ENCODE results near the gene IRS1.

- no peak for TF ChIP-seq CTCF (IDR thresholded peaks at IDR 0.05; ENCODE audit: low read depth, low read length)
- TF ChIP-seq EZH2phosphoT487 (IDR thresholded peaks at IDR 0.05; ENCODE audit: low read depth), result no peak
Observed at GRCh38 chr2:226767056-226767813, 32.4 kb downstream of the IRS1 start.
